SKM-1 treated with dmso at 0.1 percent for 144 hours (cell line): ENCODE data around the gene CDH4.

Source experiments
- DNase-seq: peaks from one replicate; lab custom pipeline; 2025; ENCODE audit not compliant: unreplicated experiment; lab: John Stamatoyannopoulos, UW

Gene CDH4

DNA sequence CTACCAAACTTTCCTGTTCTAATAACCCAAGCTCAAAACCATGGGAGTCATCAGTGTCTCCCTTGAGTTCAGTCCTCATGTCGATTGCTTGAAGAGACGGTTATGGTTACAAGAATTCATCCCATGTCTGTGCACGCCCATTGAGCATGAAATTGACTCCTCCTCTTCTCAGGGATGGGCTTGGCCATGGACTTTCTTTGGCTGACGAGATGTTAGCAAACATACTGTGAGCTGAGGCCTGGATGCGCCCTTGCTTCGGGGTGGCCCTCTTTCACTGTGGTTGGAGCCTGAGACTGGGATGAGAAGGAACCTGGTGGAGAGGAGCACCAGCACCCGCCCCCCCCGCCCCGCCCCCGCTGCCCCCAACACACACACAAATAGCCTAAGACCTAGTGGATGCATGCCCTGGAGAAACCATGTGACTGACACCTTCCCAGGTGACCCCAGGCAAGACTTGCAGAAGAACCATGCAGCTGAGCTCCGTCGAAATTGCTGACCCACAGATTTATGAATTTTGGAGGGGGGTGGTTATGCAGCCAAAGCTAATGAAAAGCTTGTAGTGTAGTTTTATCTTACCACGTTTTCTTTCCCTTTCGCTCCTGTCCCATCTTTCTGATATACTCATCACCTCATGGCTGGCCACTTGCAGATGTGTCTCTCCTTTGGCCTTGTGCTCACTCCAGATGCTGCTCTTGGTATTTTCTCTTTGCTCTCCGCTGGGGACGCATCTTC is 231.4 kb downstream of the CDH4 start:
- DNase-seq, result no peak

- DNase-seq, result no peak
Observed at GRCh38 chr20:61486198-61486597, 234.1 kb downstream of the CDH4 start.

GRCh38 chr20:61487346-61487996 is 235.4 kb downstream of the CDH4 start:
- DNase-seq, result no peak

- no peak for DNase-seq
Observed at GRCh38 chr20:61487997-61488371, 235.9 kb downstream of the CDH4 start.

DNA sequence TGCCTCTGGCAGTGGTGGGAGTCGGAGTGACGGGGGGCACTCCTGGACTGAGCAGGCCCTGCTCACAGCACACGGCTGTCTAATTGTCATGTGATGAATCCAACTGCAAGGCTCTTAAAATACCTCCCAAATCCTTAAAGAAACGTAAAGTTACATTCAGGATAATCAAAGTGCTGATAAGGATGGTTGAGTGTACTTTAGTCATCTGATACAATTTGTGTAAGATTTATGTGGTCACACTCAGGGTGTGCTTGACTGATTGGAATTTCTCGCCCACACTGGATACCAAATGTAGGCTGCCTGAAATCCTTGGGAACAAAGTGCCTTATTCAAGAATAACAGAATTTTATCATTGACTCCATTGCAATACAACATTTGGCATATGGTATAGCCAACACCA is 238.7 kb downstream of the CDH4 start:
- DNase-seq, result no peak

GRCh38 chr20:61492065-61492464 is 240.0 kb downstream of the CDH4 start:
- no peak for DNase-seq

DNA sequence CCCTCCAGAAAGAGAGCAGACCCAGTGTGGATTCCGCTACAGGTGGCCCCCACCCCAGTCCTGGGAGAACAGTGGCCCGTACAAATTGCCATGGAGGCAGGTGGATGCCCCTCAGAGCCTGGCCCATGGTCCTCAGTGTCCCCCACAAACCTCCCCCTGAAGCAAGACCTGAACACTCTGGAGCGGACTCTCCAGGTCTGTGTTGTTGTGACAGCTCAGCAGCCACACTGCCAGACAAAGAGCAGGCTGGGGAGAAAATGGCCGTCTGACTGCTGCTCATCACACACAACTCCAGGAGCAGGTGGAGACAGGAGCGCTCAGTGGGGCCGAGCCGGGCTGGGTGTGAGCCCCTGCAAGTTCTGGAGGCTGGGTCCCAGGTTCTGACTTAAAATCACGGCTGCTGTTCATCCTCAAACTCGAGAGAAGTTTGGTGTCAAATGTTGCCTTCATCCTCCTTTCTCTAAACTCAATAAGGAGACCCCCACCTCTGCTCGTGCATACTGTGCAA is 241.8 kb downstream of the CDH4 start:
- DNase-seq, result no peak

GRCh38 chr20:61494763-61495575 is 242.9 kb downstream of the CDH4 start:
- DNase-seq, result no peak

GRCh38 chr20:61497029-61497627 is 245.1 kb downstream of the CDH4 start:
- DNase-seq, result no peak

DNA sequence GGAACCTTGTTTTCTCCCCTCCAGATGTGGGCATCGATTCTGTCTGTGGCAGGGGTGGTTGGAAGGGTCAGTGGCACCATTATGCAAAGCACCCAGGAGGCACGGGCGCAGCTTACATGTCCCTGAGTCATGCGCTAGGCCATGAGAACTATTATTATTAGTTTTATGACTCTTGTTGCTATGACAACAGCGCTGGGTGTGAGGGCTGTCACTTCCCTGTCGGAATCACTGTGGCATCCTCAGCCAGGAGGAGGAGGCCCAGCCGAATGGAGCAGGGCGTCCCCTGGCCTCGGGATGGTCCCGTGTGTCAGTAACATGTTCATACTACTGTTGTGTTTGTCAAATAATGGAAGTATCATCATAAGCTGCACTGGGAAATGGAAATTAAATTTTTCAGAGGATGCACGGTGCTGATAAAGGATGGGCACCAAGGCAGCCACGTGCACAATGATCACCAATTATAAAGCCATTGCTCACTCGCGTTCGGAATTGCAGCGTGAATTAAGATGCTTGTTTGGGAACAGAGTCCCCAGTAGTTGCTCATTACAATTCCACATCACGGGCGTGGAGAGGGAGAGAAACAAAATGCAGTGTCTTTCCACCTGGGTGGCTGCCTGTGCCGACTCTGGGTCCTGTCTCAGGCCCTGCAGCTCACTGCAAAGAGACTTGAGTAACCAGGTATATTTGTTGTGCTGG is 247.9 kb downstream of the CDH4 start:
- no peak for DNase-seq

DNA sequence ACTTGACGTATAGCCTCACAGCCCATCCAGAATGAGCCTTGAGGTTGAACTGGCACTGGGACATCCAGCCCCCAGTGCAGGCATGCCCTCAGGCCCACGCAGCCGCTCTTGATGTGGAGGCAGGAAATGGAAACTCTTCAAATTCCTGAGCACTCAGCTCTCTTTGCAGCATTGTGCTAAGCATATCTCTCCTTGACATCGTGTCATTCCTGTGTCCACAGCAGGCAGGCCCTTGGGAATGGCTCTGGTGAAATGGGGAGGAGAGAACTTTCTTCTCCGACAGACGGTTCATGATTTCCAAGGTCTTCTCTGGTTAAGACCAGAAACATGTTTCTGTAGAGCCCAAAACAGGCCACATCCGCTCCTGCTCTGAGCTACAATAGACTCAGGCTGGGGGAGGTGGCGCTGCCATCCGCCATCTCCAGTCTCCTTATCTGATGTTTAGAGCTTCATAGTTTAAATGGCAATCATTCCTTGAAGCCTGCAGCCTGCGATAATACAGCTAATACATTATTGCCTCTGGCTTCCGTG is 248.8 kb downstream of the CDH4 start:
- no peak for DNase-seq

DNA sequence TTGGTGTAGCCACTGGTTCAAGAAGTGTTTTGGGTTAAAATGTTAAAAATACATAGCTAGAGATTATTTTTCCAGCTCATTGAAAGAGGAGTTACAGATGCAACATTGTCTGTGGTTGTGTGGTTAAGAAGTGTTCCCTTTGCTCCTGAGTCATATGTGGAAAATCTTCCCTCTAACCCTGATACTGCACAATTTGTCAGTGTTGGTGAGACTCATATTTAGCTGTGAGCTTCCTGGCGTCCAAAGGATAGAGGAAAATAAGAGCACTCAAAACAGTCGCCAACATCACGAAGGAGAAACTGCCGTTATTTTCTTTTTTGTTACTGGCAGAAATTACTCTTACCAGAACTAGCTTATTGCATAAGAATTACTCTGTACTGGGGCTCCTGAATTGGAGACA is 250.4 kb downstream of the CDH4 start:
- DNase-seq, result no peak

- no peak for DNase-seq
Observed at GRCh38 chr20:61503106-61503505, 251.0 kb downstream of the CDH4 start.

- DNase-seq, result no peak
Observed at GRCh38 chr20:61505508-61505907, 253.4 kb downstream of the CDH4 start.

DNA sequence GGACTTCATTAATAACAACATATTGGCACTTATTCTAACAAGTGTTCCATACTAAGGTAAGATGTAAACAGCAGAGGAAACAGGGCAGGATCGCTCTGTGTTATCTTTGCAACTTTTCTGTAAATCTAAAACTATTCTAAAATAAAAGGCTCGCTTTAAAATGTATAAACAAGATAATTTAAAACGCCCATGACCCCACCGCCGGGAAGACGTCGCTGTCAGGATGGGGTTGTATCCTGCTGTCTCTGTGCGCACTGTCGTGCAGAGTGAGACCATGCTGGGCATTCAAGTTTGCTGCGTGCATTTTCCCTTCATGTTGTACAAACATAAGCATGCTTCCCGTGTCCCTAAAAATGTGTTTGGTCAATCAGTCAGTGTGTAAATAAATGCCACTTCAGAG is 255.7 kb downstream of the CDH4 start:
- DNase-seq, result no peak

DNA sequence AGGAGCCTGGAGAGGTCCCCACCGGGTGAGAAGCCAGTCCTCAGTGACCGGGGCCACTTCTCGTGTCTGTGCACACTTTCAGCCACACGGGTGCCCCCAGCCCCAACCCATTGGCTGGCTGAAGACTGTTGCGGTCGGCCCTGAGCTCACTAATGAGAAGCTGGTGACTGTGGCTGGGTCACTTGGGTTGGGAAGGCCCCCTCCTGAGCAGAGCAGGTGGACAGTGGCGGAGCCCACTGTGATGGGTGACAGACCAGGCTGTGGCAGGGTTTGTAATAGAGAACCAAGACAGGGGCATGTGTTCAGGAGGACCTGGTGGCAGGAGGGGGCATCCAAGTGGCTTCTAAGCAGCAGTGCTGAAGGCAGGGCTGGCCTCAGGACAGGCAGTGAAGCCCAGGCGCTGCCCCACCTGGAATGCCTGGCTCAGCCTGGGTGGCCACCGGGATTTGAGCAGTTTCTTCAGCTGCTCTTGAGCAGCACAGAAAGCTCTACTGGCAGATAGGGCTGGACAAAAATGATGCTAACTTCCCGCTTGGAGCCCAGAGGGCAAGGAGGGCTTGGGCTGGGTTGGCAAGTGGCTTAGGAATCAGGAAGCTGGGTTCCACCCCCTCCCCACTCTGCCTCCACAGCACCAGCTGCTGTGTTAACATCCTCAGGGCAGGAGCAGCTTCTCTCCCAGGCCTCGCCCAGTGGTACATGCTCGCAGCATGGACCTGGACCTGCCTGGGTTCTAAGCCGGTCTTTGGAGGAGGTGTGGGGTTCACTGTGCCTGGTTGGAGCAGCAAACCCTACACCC is 256.4 kb downstream of the CDH4 start:
- no peak for DNase-seq

GRCh38 chr20:61510778-61511330 is 258.8 kb downstream of the CDH4 start:
- no peak for DNase-seq

DNA sequence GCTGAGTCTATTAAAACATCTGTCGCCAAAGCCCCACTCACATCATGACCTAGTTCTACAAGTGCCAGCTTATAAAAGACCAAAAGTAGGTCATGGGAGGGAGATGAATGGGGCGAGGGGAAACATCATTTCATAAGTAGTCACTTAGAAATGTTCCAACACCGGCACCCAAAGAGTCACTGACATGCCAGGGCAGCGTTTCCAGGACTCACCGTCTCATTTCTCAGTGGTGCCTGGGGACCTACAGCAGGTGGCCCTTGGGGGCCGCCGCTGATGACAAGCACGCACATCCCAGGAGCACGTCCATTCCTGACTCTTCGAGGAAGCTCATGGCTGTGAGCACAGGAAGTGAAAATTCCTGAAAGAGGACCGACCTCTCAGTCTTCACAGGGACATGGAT is 260.4 kb downstream of the CDH4 start:
- no peak for DNase-seq
